Upper lobe of left lung (tissue), 6 donors: ENCODE results near the gene MTSS2. TPM values are rescaled to one million over a fixed set of nuclear protein-coding genes. Genes with fewer than 3 reads are reported as not detected.

Source experiments
- ATAC-seq, 2 donors: fragments of 200-7000 bp; cut with Tn5 transposase; one replicate each; pipeline ENCODE4 v1.9.1; 2022; ENCODE audit warnings: mild to moderate bottlenecking in 2 of 2, moderate library complexity in 2 of 2; ENCODE audit not compliant: low FRiP score in 2 of 2
- DNase-seq, 2 donors: peaks; one replicate each; pipeline ENCODE4 v3.0.0-alpha.2; 2019 to 2020
- H3K27ac ChIP-seq, 4 donors: fragments of 200-600 bp; sonication (generic); one replicate each; pipeline ENCODE4 v1.5.1; 2016 to 2019
- H3K27me3 ChIP-seq, 4 donors: fragments of 200-600 bp; sonication (generic); one replicate each; pipeline ENCODE4 v1.5.1; 2017 to 2019
- H3K36me3 ChIP-seq, 4 donors: fragments of 200-600 bp; sonication (generic); one replicate each; pipeline ENCODE4 v1.5.1; 2016 to 2019
- H3K4me1 ChIP-seq, 4 donors: fragments of 200-600 bp; sonication (generic); one replicate each; pipeline ENCODE4 v1.5.1; 2018 to 2019
- H3K4me3 ChIP-seq, 4 donors: fragments of 200-600 bp; sonication (generic); one replicate each; pipeline ENCODE4 v1.5.1; 2017 to 2019; ENCODE audit warnings: mild to moderate bottlenecking in 2 of 4, moderate library complexity in 1 of 4
- H3K9me3 ChIP-seq, 4 donors: fragments of 200-600 bp; sonication (generic); one replicate each; pipeline ENCODE4 v1.5.1; 2018 to 2019
- CTCF ChIP-seq, 6 experiments: fragments of 450-650 bp in 4 of 6; fragments of 200-600 bp in 2 of 6; sonication (generic) in 2 of 6; IDR thresholded peaks; one replicate each; pipeline ENCODE4 v1.5.1; 2016 to 2019; ENCODE audit warnings: antibody characterized with exemption in 6 of 6
- EP300 ChIP-seq, 4 donors: sonication (generic); formaldehyde crosslinking; IDR thresholded peaks; one replicate each; pipeline ENCODE4 v1.5.1; 2017; ENCODE audit warnings: antibody characterized with exemption in 4 of 4, control low read depth in 2 of 4
- POLR2A ChIP-seq, 4 donors: fragments of 450-650 bp; IDR thresholded peaks; one replicate each; pipeline ENCODE4 v1.5.1; 2016 to 2017; ENCODE audit warnings: antibody characterized with exemption in 4 of 4, mild to moderate bottlenecking in 2 of 4
- POLR2AphosphoS5 ChIP-seq, 2 donors: sonication (generic); formaldehyde crosslinking; IDR thresholded peaks; one replicate each; pipeline ENCODE4 v1.5.1; 2017; ENCODE audit warnings: antibody characterized with exemption in 2 of 2
- WGBS, 2 donors: methylation state at CpG; one replicate each; pipeline ENCODE4 v1.1.5; 2017 to 2018; 5-methylcytosine and 5-hydroxymethylcytosine counted together
- total RNA-seq, 6 donors: library from RNA; depleted of rRNA in 4 of 6; stranded (reverse); fragments of >200 nt in 4 of 6; gene quantifications; one replicate each; pipeline versions ENCODE4 v1.1.0 to v1.2.1, GENCODE V29; 2016 to 2021
- donor health status: DM: no; HTN: no; CAD: no; lungs with moderate emphysema.
- donor health status: DM: no; HTN: yes; CAD: no; lungs with severe emphysema.

The MTSS2 gene
- total RNA-seq, 6 donors from 2014 or later = 40.7 to 202 (median 72.4) TPM

- Histone ChIP-seq H3K36me3 (peaks cover 17 to 95% (median 53%) of the 10 kb centered on the region in 4 donors), H3K27ac (no peak overlapping the region), H3K9me3 (no peaks in the 10 kb centered on the region), H3K4me3 (no peak overlapping the region), H3K4me1 (no peaks in the 10 kb centered on the region), H3K27me3 (no peaks in the 10 kb centered on the region)
- DNase-seq (no peak), ATAC-seq (no peak)
- no peak for TF ChIP-seq POLR2A (IDR thresholded peaks at IDR 0.05)
- TF ChIP-seq POLR2AphosphoS5 (IDR thresholded peaks at IDR 0.05) = no peak
- TF ChIP-seq CTCF (IDR thresholded peaks at IDR 0.05) = no peak
- WGBS, 2 donors = 89 to 90% methylated on average over 2 of the region's 2 CpGs
Measured at GRCh38 chr16:70670175-70670574, 15.7 kb downstream of the MTSS2 start.

GRCh38 chr16:70665806-70666735 is 19.8 kb downstream of the MTSS2 start:
- peak in 1 of 2 donors; percentile 18 for DNase-seq
- TF ChIP-seq POLR2A (IDR thresholded peaks at IDR 0.05) (no peak), CTCF (IDR thresholded peaks at IDR 0.05) (no peak)
- peaks cover 26 to 93% (median 60%) of the 10 kb centered on the region in 4 donors for H3K36me3 ChIP-seq

GRCh38 chr16:70665113-70665694 is 20.6 kb downstream of the MTSS2 start:
- Histone ChIP-seq H3K4me3 (no peak overlapping the region), H3K27me3 (no peaks in the 10 kb centered on the region), H3K9me3 (no peaks in the 10 kb centered on the region), H3K27ac (no peak overlapping the region), H3K36me3 (peaks cover 26 to 84% (median 53%) of the 10 kb centered on the region in 4 donors), H3K4me1 (no peaks in the 10 kb centered on the region)
- TF ChIP-seq POLR2A (IDR thresholded peaks at IDR 0.05) (no peak), POLR2AphosphoS5 (IDR thresholded peaks at IDR 0.05) (no peak), EP300 (IDR thresholded peaks at IDR 0.05) (no peak), CTCF (IDR thresholded peaks at IDR 0.05) (no peak)
- peak in 1 of 2 donors; percentile 19 for DNase-seq
- no peak for ATAC-seq
- 86% methylated on average over 12 of the region's 14 CpGs; no CpG with 5 or more reads in 1 of the 2 donors for WGBS, 2 donors

More at GRCh38 chr16:70665806-70666735, 19.8 kb downstream of the MTSS2 start:
- ATAC-seq = no peak
- Histone ChIP-seq H3K27me3 (no peaks in the 10 kb centered on the region), H3K4me1 (no peaks in the 10 kb centered on the region), H3K27ac (no peak overlapping the region), H3K4me3 (no peak overlapping the region), H3K9me3 (no peaks in the 10 kb centered on the region)
- WGBS, 2 donors = 89 to 90% methylated on average over 20 to 22 of the region's 22 CpGs

- peaks cover 26 to 77% (median 47%) of the 10 kb centered on the region in 4 donors for H3K36me3 ChIP-seq
- 91 to 94% methylated on average over 13 to 22 of the region's 39 CpGs for WGBS, 2 donors
- H3K27ac ChIP-seq = no peak overlapping the region
- TF ChIP-seq CTCF (IDR thresholded peaks at IDR 0.05) (no peak), EP300 (IDR thresholded peaks at IDR 0.05) (no peak), POLR2AphosphoS5 (IDR thresholded peaks at IDR 0.05) (no peak), POLR2A (IDR thresholded peaks at IDR 0.05) (no peak)
- DNase-seq = peak in 1 of 2 donors; percentile 18
- no peak overlapping the region for H3K4me3 ChIP-seq
- ATAC-seq = peak in 1 of 2 donors; percentile 2
- H3K27me3 ChIP-seq = no peaks in the 10 kb centered on the region
- H3K4me1 ChIP-seq = no peaks in the 10 kb centered on the region
- no peaks in the 10 kb centered on the region for H3K9me3 ChIP-seq
Measured at GRCh38 chr16:70664325-70665112, 21.3 kb downstream of the MTSS2 start.
